ENCODE measurements around the gene LEKR1. TPM values are rescaled to one million over a fixed set of nuclear protein-coding genes. Genes with fewer than 3 reads are reported as not detected.

The LEKR1 gene
- total and polyA plus RNA-seq, 2 of the 13 experiments (the other 11 are each of a cell fraction or from before 2014, with no cell fraction given) = 0.49 to 1.5 TPM

GRCh38 chr3:156826144-156826895, at the start of gene LEKR1 (continued):
- TF ChIP-seq RFX3 (CRISPR knock-in tag; IDR thresholded peaks at IDR 0.05) = peak; percentile 75
- peak; percentile 93 for TF ChIP-seq ZBTB21 (CRISPR knock-in tag; IDR thresholded peaks at IDR 0.05)
- no peak; the same call in 1 of the 2 replicates for TF ChIP-seq SKIL (CRISPR knock-in tag; IDR thresholded peaks at IDR 0.05; ENCODE audit: borderline replicate concordance)
- no peak for TF ChIP-seq DNMT3B (CRISPR knock-in tag; conservative IDR thresholded peaks at IDR 0.05)
- TF ChIP-seq, protein P1, sequence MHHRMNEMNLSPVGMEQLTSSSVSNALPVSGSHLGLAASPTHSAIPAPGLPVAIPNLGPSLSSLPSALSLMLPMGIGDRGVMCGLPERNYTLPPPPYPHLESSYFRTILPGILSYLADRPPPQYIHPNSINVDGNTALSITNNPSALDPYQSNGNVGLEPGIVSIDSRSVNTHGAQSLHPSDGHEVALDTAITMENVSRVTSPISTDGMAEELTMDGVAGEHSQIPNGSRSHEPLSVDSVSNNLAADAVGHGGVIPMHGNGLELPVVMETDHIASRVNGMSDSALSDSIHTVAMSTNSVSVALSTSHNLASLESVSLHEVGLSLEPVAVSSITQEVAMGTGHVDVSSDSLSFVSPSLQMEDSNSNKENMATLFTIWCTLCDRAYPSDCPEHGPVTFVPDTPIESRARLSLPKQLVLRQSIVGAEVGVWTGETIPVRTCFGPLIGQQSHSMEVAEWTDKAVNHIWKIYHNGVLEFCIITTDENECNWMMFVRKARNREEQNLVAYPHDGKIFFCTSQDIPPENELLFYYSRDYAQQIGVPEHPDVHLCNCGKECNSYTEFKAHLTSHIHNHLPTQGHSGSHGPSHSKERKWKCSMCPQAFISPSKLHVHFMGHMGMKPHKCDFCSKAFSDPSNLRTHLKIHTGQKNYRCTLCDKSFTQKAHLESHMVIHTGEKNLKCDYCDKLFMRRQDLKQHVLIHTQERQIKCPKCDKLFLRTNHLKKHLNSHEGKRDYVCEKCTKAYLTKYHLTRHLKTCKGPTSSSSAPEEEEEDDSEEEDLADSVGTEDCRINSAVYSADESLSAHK (CRISPR knock-in tag; IDR thresholded peaks at IDR 0.05; ENCODE audit: borderline replicate concordance) = no peak
- TF ChIP-seq ZNF746 (CRISPR knock-in tag; IDR thresholded peaks at IDR 0.05) = peak; percentile 34; the same call in 1 of the 2 replicates
- peak; percentile 84; the same call in 1 of the 2 replicates for TF ChIP-seq SNAI1 (CRISPR knock-in tag; IDR thresholded peaks at IDR 0.05; ENCODE audit: borderline replicate concordance)
- TF ChIP-seq ELF3 (CRISPR knock-in tag; IDR thresholded peaks at IDR 0.05) = peak; percentile 77
- peak; percentile 84 for TF ChIP-seq KDM5B (CRISPR knock-in tag; IDR thresholded peaks at IDR 0.05; ENCODE audit: borderline replicate concordance)
- peak; percentile 15; the same call in 1 of the 2 replicates for TF ChIP-seq KAT8 (CRISPR knock-in tag; IDR thresholded peaks at IDR 0.05)
- peak; percentile 84; the same call in 1 of the 2 replicates for TF ChIP-seq ZNF160 (CRISPR knock-in tag; IDR thresholded peaks at IDR 0.05)
- no peak for TF ChIP-seq ZNF24 (IDR thresholded peaks at IDR 0.05)
- TF ChIP-seq NFKB2 (CRISPR knock-in tag; IDR thresholded peaks at IDR 0.05; ENCODE audit: borderline replicate concordance) = peak; percentile 63; the same call in 1 of the 2 replicates
- TF ChIP-seq AGO2 (optimal IDR thresholded peaks at IDR 0.05; ENCODE audit: low read depth, low read length) = peak; percentile 21
- TF ChIP-seq, protein P2, sequence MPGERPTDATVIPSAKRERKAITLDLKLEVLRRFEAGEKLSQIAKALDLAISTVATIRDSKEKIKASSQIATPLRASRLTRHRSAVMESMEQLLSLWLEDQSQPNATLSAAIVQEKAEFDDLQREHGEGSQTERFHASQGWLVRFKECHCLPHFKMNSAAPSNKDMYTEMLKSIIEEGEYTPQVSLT (CRISPR knock-in tag; IDR thresholded peaks at IDR 0.05; ENCODE audit: borderline replicate concordance, low read depth) = no peak
- TF ChIP-seq, protein P3, sequence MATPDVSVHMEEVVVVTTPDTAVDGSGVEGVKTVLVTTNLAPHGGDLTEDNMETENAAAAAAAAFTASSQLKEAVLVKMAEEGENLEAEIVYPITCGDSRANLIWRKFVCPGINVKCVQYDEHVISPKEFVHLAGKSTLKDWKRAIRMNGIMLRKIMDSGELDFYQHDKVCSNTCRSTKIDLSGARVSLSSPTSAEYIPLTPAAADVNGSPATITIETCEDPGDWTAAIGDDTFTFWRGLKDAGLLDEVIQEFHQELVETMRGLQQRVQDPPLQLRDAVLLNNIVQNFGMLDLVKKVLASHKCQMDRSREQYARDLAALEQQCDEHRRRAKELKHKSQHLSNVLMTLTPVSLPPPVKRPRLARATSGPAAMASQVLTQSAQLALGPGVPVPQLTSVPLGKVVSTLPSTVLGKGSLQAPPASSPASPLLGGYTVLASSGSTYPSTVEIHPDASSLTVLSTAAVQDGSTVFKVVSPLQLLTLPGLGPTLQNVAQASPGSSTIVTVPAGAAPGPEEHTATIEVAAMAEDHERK (CRISPR knock-in tag; IDR thresholded peaks at IDR 0.05; ENCODE audit: low read depth) = 0 out of 2 replicates have a peak, but pooled peaks have one; percentile 64
- peak; percentile 93 for TF ChIP-seq FOSL2 (CRISPR knock-in tag; IDR thresholded peaks at IDR 0.05)
- peak; percentile 75 for TF ChIP-seq ZNF263 (CRISPR knock-in tag; IDR thresholded peaks at IDR 0.05)
- peak; percentile 70; the same call in 1 of the 2 replicates for TF ChIP-seq MYC (CRISPR knock-in tag; IDR thresholded peaks at IDR 0.05; ENCODE audit: borderline replicate concordance)
- TF ChIP-seq CCAR2 (optimal IDR thresholded peaks at IDR 0.05; ENCODE audit: low read depth, low read length) = no peak
